SK-N-SH (cell line): ENCODE data around the gene SRM. TPM values are rescaled to one million over a fixed set of nuclear protein-coding genes. Genes with fewer than 3 reads are reported as not detected.

Experiments
- CTCF ChIA-PET: fragments of 300-600, 350-600 bp; formaldehyde crosslinking; extraction: SDS; loops from one replicate; lab custom pipeline; 2021; lab: Yijun Ruan, JAX
- POLR2A ChIA-PET: fragments of 350-600 bp; sonication (Branson Sonifier 250); formaldehyde crosslinking; extraction: SDS; loops from one replicate; lab custom pipeline; 2020; ENCODE audit warnings: antibody characterized with exemption, inconsistent platforms; lab: Yijun Ruan, JAX
- DNase-seq: peaks from one replicate; pipeline ENCODE4 v3.0.0; 2012
- H2AFZ ChIP-seq: fragments of 200-600 bp; sonication (generic); 2 replicates; pipeline ENCODE4 v1.8.1; 2016; ENCODE audit warnings: antibody characterized with exemption, mild to moderate bottlenecking, low read depth
- H3F3A ChIP-seq: fragments of 200-600 bp; sonication (generic); replicated peaks from 2 replicates; pipeline ENCODE3; 2016; ENCODE audit warnings: antibody characterized with exemption, mild to moderate bottlenecking; ENCODE audit not compliant: insufficient read depth
- H3K27ac ChIP-seq, 2 experiments: fragments of 200-500 bp in 1 of 2; fragments of 200-600 bp in 1 of 2; sonication (Bioruptor generic) in 1 of 2; sonication (generic), shearing (Covaris generic) in 1 of 2; 2 replicates each; pipeline versions ENCODE4 v1.5.1 to v1.6.1; 2014 to 2016; ENCODE audit warnings: low read depth in 2 of 2, inconsistent platforms in 1 of 2, low read length in 1 of 2, mild to moderate bottlenecking in 1 of 2, mixed read lengths in 1 of 2
- H3K27me3 ChIP-seq: fragments of 200-600 bp; sonication (generic), shearing (Covaris generic); 2 replicates; pipeline ENCODE4 v1.6.1; 2016; ENCODE audit warnings: mixed run types; ENCODE audit not compliant: insufficient read depth
- H3K36me3 ChIP-seq, 2 experiments: fragments of 200-500 bp in 1 of 2; fragments of 200-600 bp in 1 of 2; sonication (Bioruptor generic) in 1 of 2; sonication (generic) in 1 of 2; replicated peaks in 1 of 2; 2 replicates each; pipeline versions ENCODE3 to v1.5.1; 2014 to 2016; ENCODE audit warnings: low read length in 1 of 2, mild to moderate bottlenecking in 1 of 2; ENCODE audit not compliant: insufficient read depth in 2 of 2, control insufficient read depth in 1 of 2
- H3K4me1 ChIP-seq, 2 experiments: fragments of 200-500 bp in 1 of 2; fragments of 200-600 bp in 1 of 2; sonication (Bioruptor generic) in 1 of 2; sonication (generic), shearing (Covaris generic) in 1 of 2; 2 replicates each; pipeline versions ENCODE4 v1.5.1 to v1.6.1; 2014 to 2016; ENCODE audit warnings: low read depth in 1 of 2, low read length in 1 of 2, mixed run types in 1 of 2; ENCODE audit not compliant: insufficient read depth in 2 of 2, control insufficient read depth in 1 of 2
- H3K4me2 ChIP-seq: fragments of 200-600 bp; sonication (generic), shearing (Covaris generic); 2 replicates; pipeline ENCODE4 v1.6.1; 2017; ENCODE audit warnings: mixed run types
- H3K4me3 ChIP-seq, 2 experiments: fragments of 200-500 bp in 1 of 2; fragments of 200-600 bp in 1 of 2; sonication (Bioruptor generic) in 1 of 2; sonication (generic), shearing (Covaris generic) in 1 of 2; 2 replicates each; pipeline versions ENCODE4 v1.5.1 to v1.8.1; 2014 to 2016; ENCODE audit warnings: low read depth in 2 of 2, inconsistent platforms in 1 of 2, low read length in 1 of 2, mild to moderate bottlenecking in 1 of 2, mixed read lengths in 1 of 2, moderate library complexity in 1 of 2
- H3K79me2 ChIP-seq: fragments of 200-600 bp; sonication (generic); 2 replicates; pipeline ENCODE4 v1.8.1; 2017; ENCODE audit warnings: mild to moderate bottlenecking; ENCODE audit not compliant: insufficient read depth
- H3K9ac ChIP-seq: fragments of 200-600 bp; sonication (generic); 2 replicates; pipeline ENCODE4 v1.6.1; 2017; ENCODE audit warnings: mixed run types
- H3K9me2 ChIP-seq: fragments of 200-600 bp; sonication (generic); 2 replicates; pipeline ENCODE4 v1.6.1; 2017; ENCODE audit warnings: mixed run types
- H3K9me3 ChIP-seq: fragments of 200-600 bp; sonication (generic); 2 replicates; pipeline ENCODE4 v1.6.1; 2017; ENCODE audit warnings: mixed run types, mild to moderate bottlenecking, moderate library complexity
- H4K20me1 ChIP-seq: fragments of 200-600 bp; sonication (generic); 2 replicates; pipeline ENCODE4 v1.6.1; 2017; ENCODE audit warnings: mild to moderate bottlenecking, mixed run types; ENCODE audit not compliant: insufficient read depth
- CHD2 ChIP-seq: fragments of 150-350 bp; IDR thresholded peaks from 2 replicates; pipeline ENCODE4 v1.6.1; 2018; ENCODE audit warnings: low read length; ENCODE audit not compliant: partially characterized antibody
- ELF1 ChIP-seq: IDR thresholded peaks from 2 replicates; pipeline ENCODE4 v1.4.0; 2012
- EP300 ChIP-seq, 2 experiments: IDR thresholded peaks; 2 replicates each; pipeline versions ENCODE4 v1.4.0 to v1.6.1; 2012; ENCODE audit warnings: borderline replicate concordance in 1 of 2, low read depth in 1 of 2, low read length in 1 of 2
- EZH2phosphoT487 ChIP-seq: fragments of 200-600 bp; sonication (generic); IDR thresholded peaks from 2 replicates; pipeline ENCODE4 v1.6.1; 2017; ENCODE audit warnings: low read depth, mixed run types, mild to moderate bottlenecking, antibody characterized with exemption, moderate library complexity, borderline replicate concordance
- FOSL2 ChIP-seq: IDR thresholded peaks from 2 replicates; pipeline ENCODE4 v1.4.0; 2012; ENCODE audit warnings: low read depth, mild to moderate bottlenecking, moderate library complexity, borderline replicate concordance
- FOXJ3 ChIP-seq: sonication (generic); formaldehyde crosslinking; IDR thresholded peaks from 2 replicates; pipeline ENCODE4 v1.5.1; 2020; ENCODE audit warnings: mild to moderate bottlenecking, missing genetic modification reagents
- GABPA ChIP-seq: IDR thresholded peaks from 2 replicates; pipeline ENCODE4 v1.4.0; 2012; ENCODE audit warnings: low read depth, mild to moderate bottlenecking
- MEF2A ChIP-seq: IDR thresholded peaks from 2 replicates; pipeline ENCODE4 v1.4.0; 2012; ENCODE audit warnings: low read depth, borderline replicate concordance
- NFIC ChIP-seq: IDR thresholded peaks from 2 replicates; pipeline ENCODE4 v1.4.0; 2012; ENCODE audit warnings: borderline replicate concordance
- POLR2AphosphoS5 ChIP-seq: IDR thresholded peaks from 2 replicates; pipeline ENCODE4 v1.6.1; 2012; ENCODE audit warnings: low read depth, low read length
- RAD21 ChIP-seq: IDR thresholded peaks from 2 replicates; pipeline ENCODE4 v1.6.1; 2012; ENCODE audit warnings: mild to moderate bottlenecking, low read length
- RCOR1 ChIP-seq: fragments of 150-350 bp; IDR thresholded peaks from 2 replicates; pipeline ENCODE4 v1.6.1; 2017; ENCODE audit warnings: antibody characterized with exemption, low read length
- RXRA ChIP-seq: IDR thresholded peaks from 2 replicates; pipeline ENCODE4 v1.4.0; 2012; ENCODE audit warnings: low read depth, mild to moderate bottlenecking, borderline replicate concordance
- SMC3 ChIP-seq: IDR thresholded peaks from 2 replicates; pipeline ENCODE4 v1.6.1; 2012; ENCODE audit warnings: low read depth, low read length, improper control_type of control experiment
- TAF1 ChIP-seq: IDR thresholded peaks from 2 replicates; pipeline ENCODE4 v1.6.1; 2012; ENCODE audit warnings: low read depth, mild to moderate bottlenecking, low read length, moderate library complexity, borderline replicate concordance
- USF2 ChIP-seq: fragments of 150-350 bp; IDR thresholded peaks from 2 replicates; pipeline ENCODE4 v1.6.1; 2017; ENCODE audit warnings: antibody characterized with exemption, low read length, low read depth, borderline replicate concordance
- WGBS: methylation state at CpG from one replicate; pipeline ENCODE4 v1.1.6; 2017; ENCODE audit warnings: low lambda C conversion rate; 5-methylcytosine and 5-hydroxymethylcytosine counted together
- polyA plus RNA-seq, 3 experiments: library from polyadenylated mRNA; depleted of rRNA; stranded (reverse); fragments of >200 nt; gene quantifications; 2 replicates each; pipeline ENCODE4 v1.2.3, GENCODE V29; 2012
- TF ChIP-seq, protein P1 (sequence below): IDR thresholded peaks from 2 replicates; pipeline ENCODE4 v1.4.0; 2012; ENCODE audit warnings: low read depth
- TF ChIP-seq, protein P2 (sequence below): IDR thresholded peaks from 2 replicates; pipeline ENCODE4 v1.4.0; 2012; ENCODE audit warnings: low read depth, borderline replicate concordance
- TF ChIP-seq, protein P3 (sequence below): fragments of 200-600 bp; sonication (generic); IDR thresholded peaks from 2 replicates; pipeline ENCODE4 v1.6.1; 2017; ENCODE audit warnings: antibody characterized with exemption, mild to moderate bottlenecking, moderate library complexity
- TF ChIP-seq, protein P4 (sequence below): IDR thresholded peaks from 2 replicates; pipeline ENCODE4 v1.6.1; 2012; ENCODE audit warnings: mild to moderate bottlenecking, low read depth, low read length, moderate library complexity

Gene SRM
- polyA plus RNA-seq, 1 of the 3 experiments (the other 2 are of a cell fraction), result 105 TPM

DNA sequence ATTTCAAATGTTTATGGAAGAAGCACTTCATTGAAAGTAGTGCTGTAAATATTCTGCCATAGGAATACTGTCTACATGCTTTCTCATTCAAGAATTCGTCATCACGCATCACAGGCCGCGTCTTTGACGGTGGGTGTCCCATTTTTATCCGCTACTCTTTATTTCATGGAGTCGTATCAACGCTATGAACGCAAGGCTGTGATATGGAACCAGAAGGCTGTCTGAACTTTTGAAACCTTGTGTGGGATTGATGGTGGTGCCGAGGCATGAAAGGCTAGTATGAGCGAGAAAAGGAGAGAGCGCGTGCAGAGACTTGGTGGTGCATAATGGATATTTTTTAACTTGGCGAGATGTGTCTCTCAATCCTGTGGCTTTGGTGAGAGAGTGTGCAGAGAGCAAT lies 36.6 kb downstream of the SRM start:
- Histone ChIP-seq H3K79me2 (peaks cover 32% of the 10 kb centered on the region; the same call in 1 of the 2 replicates), H3K27ac (no peak overlapping the region), H2AFZ (no peak overlapping the region), H3K9me2 (no peaks in the 10 kb centered on the region), H4K20me1 (peaks cover 35% of the 10 kb centered on the region), H3K4me1 (no peaks in the 10 kb centered on the region), H3K27me3 (no peaks in the 10 kb centered on the region), H3K9ac (no peak overlapping the region), H3K4me2 (no peak overlapping the region), H3F3A (peaks cover 31% of the 10 kb centered on the region), H3K4me3 (no peak overlapping the region), H3K36me3 (peaks cover 79 to 83% of the 10 kb centered on the region in 2 experiments), H3K9me3 (no peaks in the 10 kb centered on the region)
- TF ChIP-seq NFIC (no peak), EP300 (IDR thresholded peaks at IDR 0.05; ENCODE audit: borderline replicate concordance in 1 of 2, low read depth in 1 of 2, low read length in 1 of 2) (no peak), TAF1 (no peak), FOXJ3 (CRISPR knock-in tag) (no peak), GABPA (no peak), FOSL2 (no peak), RXRA (no peak), SMC3 (no peak), RAD21 (no peak), EZH2phosphoT487 (no peak), ELF1 (no peak), USF2 (no peak), POLR2AphosphoS5 (no peak), CHD2 (no peak), MEF2A (no peak), RCOR1 (no peak)
- TF ChIP-seq, protein P1, sequence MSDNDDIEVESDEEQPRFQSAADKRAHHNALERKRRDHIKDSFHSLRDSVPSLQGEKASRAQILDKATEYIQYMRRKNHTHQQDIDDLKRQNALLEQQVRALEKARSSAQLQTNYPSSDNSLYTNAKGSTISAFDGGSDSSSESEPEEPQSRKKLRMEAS, result no peak
- TF ChIP-seq, protein P2, sequence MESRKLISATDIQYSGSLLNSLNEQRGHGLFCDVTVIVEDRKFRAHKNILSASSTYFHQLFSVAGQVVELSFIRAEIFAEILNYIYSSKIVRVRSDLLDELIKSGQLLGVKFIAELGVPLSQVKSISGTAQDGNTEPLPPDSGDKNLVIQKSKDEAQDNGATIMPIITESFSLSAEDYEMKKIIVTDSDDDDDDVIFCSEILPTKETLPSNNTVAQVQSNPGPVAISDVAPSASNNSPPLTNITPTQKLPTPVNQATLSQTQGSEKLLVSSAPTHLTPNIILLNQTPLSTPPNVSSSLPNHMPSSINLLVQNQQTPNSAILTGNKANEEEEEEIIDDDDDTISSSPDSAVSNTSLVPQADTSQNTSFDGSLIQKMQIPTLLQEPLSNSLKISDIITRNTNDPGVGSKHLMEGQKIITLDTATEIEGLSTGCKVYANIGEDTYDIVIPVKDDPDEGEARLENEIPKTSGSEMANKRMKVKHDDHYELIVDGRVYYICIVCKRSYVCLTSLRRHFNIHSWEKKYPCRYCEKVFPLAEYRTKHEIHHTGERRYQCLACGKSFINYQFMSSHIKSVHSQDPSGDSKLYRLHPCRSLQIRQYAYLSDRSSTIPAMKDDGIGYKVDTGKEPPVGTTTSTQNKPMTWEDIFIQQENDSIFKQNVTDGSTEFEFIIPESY, result no peak
- TF ChIP-seq, protein P3, sequence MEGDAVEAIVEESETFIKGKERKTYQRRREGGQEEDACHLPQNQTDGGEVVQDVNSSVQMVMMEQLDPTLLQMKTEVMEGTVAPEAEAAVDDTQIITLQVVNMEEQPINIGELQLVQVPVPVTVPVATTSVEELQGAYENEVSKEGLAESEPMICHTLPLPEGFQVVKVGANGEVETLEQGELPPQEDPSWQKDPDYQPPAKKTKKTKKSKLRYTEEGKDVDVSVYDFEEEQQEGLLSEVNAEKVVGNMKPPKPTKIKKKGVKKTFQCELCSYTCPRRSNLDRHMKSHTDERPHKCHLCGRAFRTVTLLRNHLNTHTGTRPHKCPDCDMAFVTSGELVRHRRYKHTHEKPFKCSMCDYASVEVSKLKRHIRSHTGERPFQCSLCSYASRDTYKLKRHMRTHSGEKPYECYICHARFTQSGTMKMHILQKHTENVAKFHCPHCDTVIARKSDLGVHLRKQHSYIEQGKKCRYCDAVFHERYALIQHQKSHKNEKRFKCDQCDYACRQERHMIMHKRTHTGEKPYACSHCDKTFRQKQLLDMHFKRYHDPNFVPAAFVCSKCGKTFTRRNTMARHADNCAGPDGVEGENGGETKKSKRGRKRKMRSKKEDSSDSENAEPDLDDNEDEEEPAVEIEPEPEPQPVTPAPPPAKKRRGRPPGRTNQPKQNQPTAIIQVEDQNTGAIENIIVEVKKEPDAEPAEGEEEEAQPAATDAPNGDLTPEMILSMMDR, result no peak
- TF ChIP-seq, protein P4, sequence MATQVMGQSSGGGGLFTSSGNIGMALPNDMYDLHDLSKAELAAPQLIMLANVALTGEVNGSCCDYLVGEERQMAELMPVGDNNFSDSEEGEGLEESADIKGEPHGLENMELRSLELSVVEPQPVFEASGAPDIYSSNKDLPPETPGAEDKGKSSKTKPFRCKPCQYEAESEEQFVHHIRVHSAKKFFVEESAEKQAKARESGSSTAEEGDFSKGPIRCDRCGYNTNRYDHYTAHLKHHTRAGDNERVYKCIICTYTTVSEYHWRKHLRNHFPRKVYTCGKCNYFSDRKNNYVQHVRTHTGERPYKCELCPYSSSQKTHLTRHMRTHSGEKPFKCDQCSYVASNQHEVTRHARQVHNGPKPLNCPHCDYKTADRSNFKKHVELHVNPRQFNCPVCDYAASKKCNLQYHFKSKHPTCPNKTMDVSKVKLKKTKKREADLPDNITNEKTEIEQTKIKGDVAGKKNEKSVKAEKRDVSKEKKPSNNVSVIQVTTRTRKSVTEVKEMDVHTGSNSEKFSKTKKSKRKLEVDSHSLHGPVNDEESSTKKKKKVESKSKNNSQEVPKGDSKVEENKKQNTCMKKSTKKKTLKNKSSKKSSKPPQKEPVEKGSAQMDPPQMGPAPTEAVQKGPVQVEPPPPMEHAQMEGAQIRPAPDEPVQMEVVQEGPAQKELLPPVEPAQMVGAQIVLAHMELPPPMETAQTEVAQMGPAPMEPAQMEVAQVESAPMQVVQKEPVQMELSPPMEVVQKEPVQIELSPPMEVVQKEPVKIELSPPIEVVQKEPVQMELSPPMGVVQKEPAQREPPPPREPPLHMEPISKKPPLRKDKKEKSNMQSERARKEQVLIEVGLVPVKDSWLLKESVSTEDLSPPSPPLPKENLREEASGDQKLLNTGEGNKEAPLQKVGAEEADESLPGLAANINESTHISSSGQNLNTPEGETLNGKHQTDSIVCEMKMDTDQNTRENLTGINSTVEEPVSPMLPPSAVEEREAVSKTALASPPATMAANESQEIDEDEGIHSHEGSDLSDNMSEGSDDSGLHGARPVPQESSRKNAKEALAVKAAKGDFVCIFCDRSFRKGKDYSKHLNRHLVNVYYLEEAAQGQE, result no peak
- ChIA-PET CTCF (interaction anchor here (3.3 kb wide), 1 partner anchor 14 kb away, joined by 15 read pairs; no protein-coding TSS in a partner anchor), POLR2A (no interaction called here)
- 96% methylated on average over 14 of the region's 14 CpGs for WGBS
- DNase-seq, result no peak
